ENCODE data around the gene PER1.
"Not testable (repeated sequence)": the region's sequence is repeated elsewhere in the genome, so short reads cannot be mapped to it uniquely, and the experiment has no call there.

PER1 gene

GRCh38 chr17:8120520-8121406 is 31.4 kb downstream of the PER1 start:
- DNase-seq: peak in 1 of 2 experiments; percentile 47

GRCh38 chr17:8119581-8120519 is 32.4 kb downstream of the PER1 start:
- peak; percentile 54 to 58 for DNase-seq

- peak; percentile 38 to 49 for DNase-seq
Observed at GRCh38 chr17:8118769-8119580, 33.2 kb downstream of the PER1 start.

- no peak for DNase-seq
Observed at GRCh38 chr17:8117980-8118768, 34.0 kb downstream of the PER1 start, which contains the start of gene ALOXE3. Gene ALOXE3, minus strand, starts transcription at chr17:8118514. Its CDS starts 524 bp downstream, at chr17:8117990.

GRCh38 chr17:8117367-8117979 is 34.7 kb downstream of the PER1 start:
- no peak for DNase-seq

- DNase-seq: no peak
Observed at GRCh38 chr17:8116776-8117175, 35.4 kb downstream of the PER1 start.

- no peak for DNase-seq
Observed at GRCh38 chr17:8110907-8111306, 41.3 kb downstream of the PER1 start.

- no peak for DNase-seq
Observed at GRCh38 chr17:8110456-8110804, 41.8 kb downstream of the PER1 start.

GRCh38 chr17:8109661-8110455 is 42.3 kb downstream of the PER1 start:
- DNase-seq: no peak

GRCh38 chr17:8108972-8109660 is 43.1 kb downstream of the PER1 start:
- no peak for DNase-seq

- DNase-seq: not testable (repeated sequence)
Observed at GRCh38 chr17:8106980-8107379, 45.2 kb downstream of the PER1 start.

GRCh38 chr17:8105957-8106398 is 46.2 kb downstream of the PER1 start:
- no peak for DNase-seq

GRCh38 chr17:8104911-8105310 is 47.3 kb downstream of the PER1 start:
- DNase-seq: no peak

GRCh38 chr17:8103549-8103948 is 48.7 kb downstream of the PER1 start:
- no peak for DNase-seq

- DNase-seq: no peak
Observed at GRCh38 chr17:8101721-8102120, 50.5 kb downstream of the PER1 start.

- no peak for DNase-seq
Observed at GRCh38 chr17:8100763-8101162, 51.4 kb downstream of the PER1 start.

GRCh38 chr17:8100111-8100510 is 52.1 kb downstream of the PER1 start:
- no peak for DNase-seq

GRCh38 chr17:8096541-8096940 is 55.7 kb downstream of the PER1 start:
- no peak for DNase-seq

GRCh38 chr17:8095361-8095760 is 56.8 kb downstream of the PER1 start:
- DNase-seq: no peak
